B cell (primary cell): ENCODE results near the gene TCEANC2. TPM values are rescaled to one million over a fixed set of nuclear protein-coding genes. Genes with fewer than 3 reads are reported as not detected.

Source experiments
- ATAC-seq: fragments of 200-7000 bp; cut with Tn5 transposase; one replicate; pipeline ENCODE4 v1.10.0; 2021; ENCODE audit warnings: low read depth, mild to moderate bottlenecking, moderate number of reproducible peaks, moderate library complexity
- CTCF ChIA-PET: fragments of 350-600 bp; sonication (Branson Sonifier 250); formaldehyde crosslinking; loops from one replicate; lab custom pipeline; 2021; ENCODE audit warnings: antibody characterized with exemption, inconsistent platforms; lab: Charles Lee
- POLR2A ChIA-PET: fragments of 350-600 bp; sonication (Branson Sonifier 250); formaldehyde crosslinking; loops from one replicate; lab custom pipeline; 2021; ENCODE audit warnings: antibody characterized with exemption; lab: Charles Lee
- DNase-seq: peaks from one replicate; pipeline ENCODE4 v3.0.0; 2013
- H2AFZ ChIP-seq: 2 replicates; pipeline ENCODE4 v1.6.1; 2012; ENCODE audit warnings: mild to moderate bottlenecking, low read depth, low read length; ENCODE audit not compliant: insufficient read depth, poor library complexity, severe bottlenecking
- H3K27ac ChIP-seq, 2 donors: 1 replicate in 1 of 2; 2 replicates in 1 of 2; pipeline ENCODE4 v1.5.1; 2012 to 2013; ENCODE audit warnings: low read length in 2 of 2, mild to moderate bottlenecking in 2 of 2, moderate library complexity in 1 of 2
- H3K27me3 ChIP-seq, 4 experiments: fragments of 200-600 bp in 1 of 4; sonication (generic) in 1 of 4; replicated peaks in 1 of 4; 1 replicate in 2 of 4; 2 replicates in 2 of 4; pipeline versions ENCODE4 v1.6.1 to v1.7.0; 2013 to 2016; ENCODE audit warnings: low read length in 3 of 4, mild to moderate bottlenecking in 2 of 4, mixed read lengths in 1 of 4, moderate library complexity in 1 of 4; ENCODE audit not compliant: insufficient read depth in 4 of 4, control insufficient read depth in 3 of 4; ENCODE audit errors: control extremely low read depth in 1 of 4
- H3K36me3 ChIP-seq, 2 experiments: replicated peaks in 1 of 2; 1 replicate in 1 of 2; 2 replicates in 1 of 2; pipeline versions ENCODE4 v1.6.1 to v1.7.1; 2013; ENCODE audit warnings: low read length in 1 of 2; ENCODE audit not compliant: insufficient read depth in 2 of 2, control insufficient read depth in 1 of 2; ENCODE audit errors: control extremely low read depth in 1 of 2, extremely low read depth in 1 of 2
- H3K4me1 ChIP-seq, 2 donors: fragments of 200-600 bp in 1 of 2; sonication (generic) in 1 of 2; 1 replicate in 1 of 2; 2 replicates in 1 of 2; pipeline versions ENCODE4 v1.5.1 to v1.6.1; 2013 to 2017; ENCODE audit warnings: low read length in 2 of 2; ENCODE audit not compliant: control insufficient read depth in 2 of 2, insufficient read depth in 2 of 2
- H3K4me2 ChIP-seq: replicated peaks from 2 replicates; pipeline ENCODE3; 2012; ENCODE audit warnings: mild to moderate bottlenecking, low read depth, low read length; ENCODE audit not compliant: poor library complexity, severe bottlenecking
- H3K4me3 ChIP-seq, 5 experiments: fragments of 200-600 bp in 1 of 5; sonication (generic) in 1 of 5; 1 replicate in 3 of 5; 2 replicates in 2 of 5; pipeline versions ENCODE4 v1.5.1 to v1.7.0; 2011 to 2016; ENCODE audit warnings: low read length in 4 of 5, mild to moderate bottlenecking in 4 of 5, low read depth in 2 of 5, control low read depth in 1 of 5, moderate library complexity in 1 of 5; ENCODE audit not compliant: insufficient read depth in 1 of 5; ENCODE audit errors: control extremely low read depth in 1 of 5, extremely low read depth in 1 of 5
- H3K79me2 ChIP-seq: fragments of 200-600 bp; sonication (generic); one replicate; pipeline ENCODE4 v1.6.0; 2016; ENCODE audit warnings: low read length; ENCODE audit not compliant: control insufficient read depth, insufficient read depth
- H3K9ac ChIP-seq: fragments of 200-600 bp; sonication (generic); 2 replicates; pipeline ENCODE4 v1.6.1; 2017; ENCODE audit warnings: mild to moderate bottlenecking, low read length, moderate library complexity
- H3K9me3 ChIP-seq, 3 donors: one replicate each; pipeline versions ENCODE4 v1.6.1 to v1.7.1; 2013; ENCODE audit warnings: low read length in 2 of 3; ENCODE audit not compliant: control insufficient read depth in 2 of 3, insufficient read depth in 1 of 3; ENCODE audit errors: control extremely low read depth in 1 of 3
- H4K20me1 ChIP-seq: 2 replicates; pipeline ENCODE4 v1.6.0; 2012; ENCODE audit warnings: mild to moderate bottlenecking, low read length; ENCODE audit not compliant: insufficient read depth, control insufficient read depth, poor library complexity, severe bottlenecking
- H3K27ac Mint-ChIP-seq: one replicate; pipeline ENCODE4 v1.8.0; 2021; ENCODE audit warnings: mixed read lengths
- H3K27me3 Mint-ChIP-seq: one replicate; pipeline ENCODE4 v1.8.0; 2021; ENCODE audit warnings: mixed read lengths
- H3K4me1 Mint-ChIP-seq: one replicate; pipeline ENCODE4 v1.8.0; 2021; ENCODE audit warnings: mixed read lengths
- H3K4me3 Mint-ChIP-seq: one replicate; pipeline ENCODE4 v1.8.0; 2021; ENCODE audit warnings: mixed read lengths
- H3K9me3 Mint-ChIP-seq: one replicate; pipeline ENCODE4 v1.8.0; 2022; ENCODE audit warnings: mixed read lengths; ENCODE audit not compliant: insufficient read depth
- EZH2 ChIP-seq: IDR thresholded peaks from 2 replicates; pipeline ENCODE4 v1.6.1; 2012; ENCODE audit warnings: borderline replicate concordance, low read depth, mild to moderate bottlenecking, moderate library complexity, low read length; ENCODE audit not compliant: insufficient read depth, poor library complexity, severe bottlenecking
- WGBS: methylation state at CpG from one replicate; pipeline ENCODE4 v1.1.5; 2013; ENCODE audit warnings: missing lambda C conversion rate; ENCODE audit not compliant: insufficient coverage; 5-methylcytosine and 5-hydroxymethylcytosine counted together
- intact Hi-C: fragments of 100-400 bp; cut with micrococcal nuclease; formaldehyde crosslinking; loops from one replicate; pipeline ENCODE4 v1.10.0; 2022
- polyA plus RNA-seq: library from polyadenylated mRNA; depleted of rRNA; stranded (reverse); fragments of >200 nt; gene quantifications from 2 replicates; pipeline ENCODE4 v1.2.3, GENCODE V29; 2012
- total RNA-seq, 2 donors: library from RNA; stranded (reverse); fragments of 120-200 nt in 1 of 2; gene quantifications; 1 replicate in 1 of 2; 2 replicates in 1 of 2; pipeline versions ENCODE4 v1.2.3 to v1.2.4, GENCODE V29; 2013 to 2022
- TF ChIP-seq, protein P1 (sequence below): fragments of 200-600 bp; IDR thresholded peaks from one replicate; pipeline ENCODE4 v1.8.0; 2022; ENCODE audit warnings: antibody characterized with exemption, mild to moderate bottlenecking

Gene TCEANC2
- total and polyA plus RNA-seq, 2 donors (not counting 1 experiment from before 2014, with no cell fraction given), result 8.0 to 15.9 TPM

DNA sequence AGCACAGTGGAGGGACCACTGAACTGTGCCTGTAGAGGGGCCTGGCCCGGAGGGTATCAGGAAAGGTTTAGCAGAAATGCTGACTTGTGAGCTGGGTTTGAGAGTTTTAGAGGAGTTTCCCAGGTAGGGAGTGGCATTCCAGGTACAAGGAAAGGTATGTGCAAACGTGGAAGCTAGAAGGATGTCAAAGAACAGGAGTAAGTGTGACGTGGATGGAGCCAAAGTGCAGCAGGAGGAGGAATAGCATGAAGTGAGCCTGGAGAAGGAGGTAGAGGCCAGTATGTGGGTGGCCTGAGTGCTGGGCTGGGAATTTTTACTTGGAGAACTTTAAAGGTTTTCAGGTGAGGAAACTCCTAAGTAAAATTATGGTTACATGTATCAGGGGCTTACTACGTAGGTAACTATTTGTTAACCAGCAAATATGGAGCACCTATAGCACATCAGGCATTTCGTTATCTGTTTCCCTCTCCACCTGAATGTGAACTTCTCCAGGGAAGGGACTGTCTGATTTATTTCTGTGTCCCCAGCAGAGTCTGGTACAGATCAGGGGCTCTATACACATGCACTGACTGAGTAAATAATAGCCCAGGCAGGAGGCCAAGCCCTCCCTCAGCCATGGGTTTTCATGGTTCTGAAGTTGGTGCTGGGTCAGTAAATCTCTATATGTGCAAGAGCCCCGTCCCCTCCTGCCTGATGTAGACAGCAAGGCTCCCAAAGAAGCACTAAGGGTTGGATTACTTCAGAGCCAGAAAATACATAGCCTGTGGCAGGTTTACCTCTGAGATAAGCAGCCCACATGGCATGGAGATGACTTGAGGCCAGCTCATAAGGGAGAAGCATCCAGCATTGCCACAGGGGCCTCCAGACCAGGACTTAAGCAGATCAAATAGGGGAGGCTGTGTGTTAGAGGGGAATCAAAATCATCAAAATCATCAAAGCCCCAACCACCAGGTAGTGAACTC is 56.0 kb downstream of the TCEANC2 start:
- Histone ChIP-seq H3K27ac (no peak overlapping the region), H3K36me3 (no peaks in the 10 kb centered on the region), H3K9me3 (no peaks in the 10 kb centered on the region), H3K4me2 (no peak overlapping the region), H3K4me3 (no peak overlapping the region), H4K20me1 (no peaks in the 10 kb centered on the region), H2AFZ (no peak overlapping the region), H3K4me1 (no peaks in the 10 kb centered on the region), H3K9ac (no peak overlapping the region), H3K79me2 (no peaks in the 10 kb centered on the region), H3K27me3 (no peaks in the 10 kb centered on the region)
- WGBS, result 92% methylated on average over 6 of the region's 6 CpGs
- Mint-ChIP-seq H3K4me1 (no peaks in the 10 kb centered on the region), H3K27me3 (no peaks in the 10 kb centered on the region), H3K9me3 (no peaks in the 10 kb centered on the region), H3K4me3 (no peak overlapping the region), H3K27ac (no peak overlapping the region)
- DNase-seq (no peak), ATAC-seq (no peak)
- TF ChIP-seq, protein P1, sequence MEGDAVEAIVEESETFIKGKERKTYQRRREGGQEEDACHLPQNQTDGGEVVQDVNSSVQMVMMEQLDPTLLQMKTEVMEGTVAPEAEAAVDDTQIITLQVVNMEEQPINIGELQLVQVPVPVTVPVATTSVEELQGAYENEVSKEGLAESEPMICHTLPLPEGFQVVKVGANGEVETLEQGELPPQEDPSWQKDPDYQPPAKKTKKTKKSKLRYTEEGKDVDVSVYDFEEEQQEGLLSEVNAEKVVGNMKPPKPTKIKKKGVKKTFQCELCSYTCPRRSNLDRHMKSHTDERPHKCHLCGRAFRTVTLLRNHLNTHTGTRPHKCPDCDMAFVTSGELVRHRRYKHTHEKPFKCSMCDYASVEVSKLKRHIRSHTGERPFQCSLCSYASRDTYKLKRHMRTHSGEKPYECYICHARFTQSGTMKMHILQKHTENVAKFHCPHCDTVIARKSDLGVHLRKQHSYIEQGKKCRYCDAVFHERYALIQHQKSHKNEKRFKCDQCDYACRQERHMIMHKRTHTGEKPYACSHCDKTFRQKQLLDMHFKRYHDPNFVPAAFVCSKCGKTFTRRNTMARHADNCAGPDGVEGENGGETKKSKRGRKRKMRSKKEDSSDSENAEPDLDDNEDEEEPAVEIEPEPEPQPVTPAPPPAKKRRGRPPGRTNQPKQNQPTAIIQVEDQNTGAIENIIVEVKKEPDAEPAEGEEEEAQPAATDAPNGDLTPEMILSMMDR, result no peak
- TF ChIP-seq EZH2, result no peak
- intact Hi-C loops, result no loop called here
- POLR2A ChIA-PET, result no interaction called here
- CTCF ChIA-PET, result interaction anchor here (1.2 kb wide), 1 partner anchor 15 kb away, joined by 3 read pairs; no protein-coding TSS in a partner anchor

DNA sequence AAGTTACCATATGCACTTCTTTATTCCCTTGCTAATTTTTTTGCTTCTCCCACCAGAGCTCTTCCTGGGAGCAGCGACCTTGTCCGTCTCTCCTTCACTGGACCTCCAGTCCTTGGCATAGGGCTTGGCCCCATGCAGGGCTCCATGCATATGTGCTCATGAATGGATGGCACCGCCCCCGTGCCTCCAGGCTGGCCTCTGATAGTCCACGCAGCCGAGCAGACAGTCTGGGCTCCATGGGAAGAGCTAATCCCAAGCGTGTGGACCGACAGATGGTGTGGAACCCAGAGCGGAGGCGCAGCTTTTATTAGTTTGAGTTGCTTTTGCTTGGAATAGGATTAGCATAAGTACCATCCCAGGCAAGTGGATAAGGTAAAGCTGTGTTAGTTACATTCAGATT is 57.6 kb downstream of the TCEANC2 start:
- no peaks in the 10 kb centered on the region for H3K9me3 Mint-ChIP-seq
- TF ChIP-seq EZH2, result no peak
- TF ChIP-seq, protein P1, result no peak
- Histone ChIP-seq H3K9me3 (no peaks in the 10 kb centered on the region), H3K4me2 (no peak overlapping the region), H4K20me1 (no peaks in the 10 kb centered on the region), H3K9ac (no peak overlapping the region), H3K4me1 (no peaks in the 10 kb centered on the region), H3K27ac (no peak overlapping the region), H3K27me3 (no peaks in the 10 kb centered on the region), H3K79me2 (no peaks in the 10 kb centered on the region), H3K4me3 (no peak overlapping the region), H2AFZ (no peak overlapping the region), H3K36me3 (no peaks in the 10 kb centered on the region)
- no peak for ATAC-seq
- no peak overlapping the region for H3K27ac Mint-ChIP-seq
- CTCF ChIA-PET, result no interaction called here
- 96% methylated on average over 10 of the region's 10 CpGs for WGBS
- DNase-seq, result no peak
- no peaks in the 10 kb centered on the region for H3K27me3 Mint-ChIP-seq
- H3K4me3 Mint-ChIP-seq, result no peak overlapping the region
- intact Hi-C loops, result no loop called here
- H3K4me1 Mint-ChIP-seq, result no peaks in the 10 kb centered on the region
- POLR2A ChIA-PET, result no interaction called here
